Neural cell (in vitro differentiated cells): ENCODE measurements around the gene CEACAM5. TPM values are rescaled to one million over a fixed set of nuclear protein-coding genes. Genes with fewer than 3 reads are reported as not detected.

ENCODE experiments used
- H2AFZ ChIP-seq: fragments of 200-600, 300-800 bp; sonication (generic), shearing (Covaris generic); 2 replicates; pipeline ENCODE4 v1.6.0; 2014; ENCODE audit warnings: low read depth, mild to moderate bottlenecking, antibody characterized with exemption, low read length, moderate library complexity
- H3F3A ChIP-seq: fragments of 200-600 bp; shearing (Covaris generic); 2 replicates; pipeline ENCODE4 v1.6.1; 2016; ENCODE audit warnings: mild to moderate bottlenecking, moderate library complexity, mixed read lengths, antibody characterized with exemption, low read length; ENCODE audit not compliant: insufficient read depth, poor library complexity, severe bottlenecking
- H3K27ac ChIP-seq: fragments of 200-600, 300-800 bp; sonication (generic), shearing (Covaris generic); 2 replicates; pipeline ENCODE4 v1.5.1; 2014; ENCODE audit warnings: mild to moderate bottlenecking, low read length, moderate library complexity
- H3K27me3 ChIP-seq: fragments of 300-800, 200-600 bp; sonication (generic), shearing (Covaris generic); 2 replicates; pipeline ENCODE4 v1.6.0; 2014; ENCODE audit warnings: mild to moderate bottlenecking, low read depth, low read length, moderate library complexity; ENCODE audit not compliant: insufficient read depth
- H3K36me3 ChIP-seq: fragments of 300-800, 200-600 bp; sonication (generic), shearing (Covaris generic); 2 replicates; pipeline ENCODE4 v1.5.1; 2014; ENCODE audit warnings: mild to moderate bottlenecking, antibody characterized with exemption, low read length, moderate library complexity; ENCODE audit not compliant: insufficient read depth
- H3K4me2 ChIP-seq: fragments of 300-800, 200-600 bp; sonication (generic), shearing (Covaris generic); 2 replicates; pipeline ENCODE4 v1.6.0; 2014; ENCODE audit warnings: mild to moderate bottlenecking, low read length
- H3K4me3 ChIP-seq: fragments of 300-800, 200-600 bp; sonication (generic), shearing (Covaris generic); 2 replicates; pipeline ENCODE4 v1.5.1; 2014; ENCODE audit warnings: mild to moderate bottlenecking, low read length, moderate library complexity
- H3K79me2 ChIP-seq: fragments of 200-600 bp; shearing (Covaris generic); replicated peaks from 2 replicates; pipeline ENCODE4 v1.6.0; 2014; ENCODE audit warnings: mild to moderate bottlenecking, low read length, moderate library complexity; ENCODE audit not compliant: insufficient read depth
- H3K9ac ChIP-seq: fragments of 300-800, 200-600 bp; sonication (generic), shearing (Covaris generic); 2 replicates; pipeline ENCODE4 v1.6.1; 2016; ENCODE audit warnings: mild to moderate bottlenecking, low read length, mixed read lengths
- H3K9me2 ChIP-seq: fragments of 200-600 bp; shearing (Covaris generic); 2 replicates; pipeline ENCODE4 v1.6.1; 2016; ENCODE audit warnings: mild to moderate bottlenecking, low read length, mixed read lengths; ENCODE audit not compliant: insufficient read depth
- H3K9me3 ChIP-seq: fragments of 200-600, 300-800 bp; sonication (generic), shearing (Covaris generic); 2 replicates; pipeline ENCODE4 v1.6.1; 2016; ENCODE audit warnings: mild to moderate bottlenecking, mixed run types, low read length, moderate library complexity, mixed read lengths
- H4K20me1 ChIP-seq: fragments of 200-600 bp; shearing (Covaris generic); 2 replicates; pipeline ENCODE4 v1.6.1; 2016; ENCODE audit warnings: mild to moderate bottlenecking, mixed run types; ENCODE audit not compliant: insufficient read depth
- CTCF ChIP-seq: fragments of 450-650 bp; IDR thresholded peaks from 2 replicates; pipeline ENCODE4 v1.5.1; 2014; ENCODE audit warnings: antibody characterized with exemption, mild to moderate bottlenecking, moderate library complexity; ENCODE audit not compliant: poor library complexity, severe bottlenecking
- EP300 ChIP-seq: fragments of 450-650 bp; conservative IDR thresholded peaks from 2 replicates; pipeline ENCODE4 v1.6.1; 2014; ENCODE audit warnings: antibody characterized with exemption, mild to moderate bottlenecking, moderate library complexity; ENCODE audit not compliant: poor library complexity, severe bottlenecking
- EZH2 ChIP-seq: fragments of 200-600, 300-800 bp; shearing (Covaris generic), sonication (generic); IDR thresholded peaks from 2 replicates; pipeline ENCODE4 v1.6.1; 2014; ENCODE audit warnings: antibody characterized with exemption, low read length, borderline replicate concordance, mild to moderate bottlenecking; ENCODE audit not compliant: insufficient read depth, poor library complexity, severe bottlenecking
- MXI1 ChIP-seq: fragments of 450-650 bp; conservative IDR thresholded peaks from 2 replicates; pipeline ENCODE4 v1.6.1; 2014; ENCODE audit warnings: antibody characterized with exemption, mild to moderate bottlenecking; ENCODE audit not compliant: poor library complexity, severe bottlenecking
- POLR2AphosphoS5 ChIP-seq: IDR thresholded peaks from 2 replicates; pipeline ENCODE4 v1.6.1; 2012
- RAD21 ChIP-seq: fragments of 450-650 bp; conservative IDR thresholded peaks from 2 replicates; pipeline ENCODE4 v1.6.1; 2014; ENCODE audit warnings: antibody characterized with exemption, mild to moderate bottlenecking, moderate library complexity
- SMC3 ChIP-seq: fragments of 450-650 bp; conservative IDR thresholded peaks from 2 replicates; pipeline ENCODE4 v1.6.1; 2014; ENCODE audit warnings: antibody characterized with exemption, mild to moderate bottlenecking, moderate library complexity; ENCODE audit not compliant: poor library complexity
- TAF1 ChIP-seq: IDR thresholded peaks from 2 replicates; pipeline ENCODE4 v1.6.1; 2012; ENCODE audit warnings: low read depth
- polyA plus RNA-seq: library from polyadenylated mRNA; depleted of rRNA; stranded (reverse); fragments of >200 nt; gene quantifications from 2 replicates; pipeline ENCODE4 v1.2.3, GENCODE V29; 2014
- TF ChIP-seq, protein P1 (sequence below): IDR thresholded peaks from 2 replicates; pipeline ENCODE4 v1.6.1; 2012; ENCODE audit warnings: borderline replicate concordance

The CEACAM5 gene
- polyA plus RNA-seq, 1 donor from 2014 or later: not detected

DNA sequence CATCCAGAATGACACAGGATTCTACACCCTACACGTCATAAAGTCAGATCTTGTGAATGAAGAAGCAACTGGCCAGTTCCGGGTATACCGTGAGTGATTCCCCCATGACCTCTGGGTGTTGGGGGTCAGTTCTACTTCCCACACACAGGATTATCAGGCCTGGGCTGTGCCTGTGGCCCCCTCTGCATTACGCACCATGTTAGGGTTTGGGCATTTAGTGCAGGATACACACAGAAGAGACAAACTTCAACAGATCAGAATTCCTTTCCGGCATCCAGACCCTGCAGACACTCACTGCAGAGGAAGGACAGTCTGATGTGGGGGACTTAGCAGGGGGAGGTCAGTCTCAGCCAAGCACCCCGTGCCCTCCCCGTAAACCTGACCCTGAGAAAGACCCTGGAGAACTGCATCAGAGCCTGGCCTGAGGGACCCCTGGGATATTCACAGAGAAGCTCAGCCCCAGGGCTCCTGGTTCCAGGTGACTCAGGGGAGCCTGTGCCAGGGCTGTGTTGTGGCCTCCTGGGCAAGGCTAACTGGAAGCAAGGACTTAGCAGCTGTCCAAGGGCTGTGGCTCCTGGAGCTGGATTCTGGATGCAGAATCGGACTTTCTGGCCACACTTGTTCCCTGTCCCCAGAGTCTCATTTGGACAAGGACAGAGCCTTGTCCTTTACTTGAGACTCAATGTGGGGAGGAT, 1.7 kb downstream of the CEACAM5 start:
- H3K9me3 ChIP-seq: no peaks in the 10 kb centered on the region
- no peaks in the 10 kb centered on the region for H3K9me2 ChIP-seq
- no peak overlapping the region for H3K27ac ChIP-seq
- H4K20me1 ChIP-seq: no peaks in the 10 kb centered on the region
- no peaks in the 10 kb centered on the region for H3K27me3 ChIP-seq
- no peak overlapping the region for H2AFZ ChIP-seq
- H3K79me2 ChIP-seq: no peaks in the 10 kb centered on the region
- H3F3A ChIP-seq: no peaks in the 10 kb centered on the region
- no peak overlapping the region for H3K4me2 ChIP-seq
- H3K36me3 ChIP-seq: no peaks in the 10 kb centered on the region
- TF ChIP-seq SMC3: no peak
- TF ChIP-seq TAF1: no peak
- no peak for TF ChIP-seq POLR2AphosphoS5
- no peak for TF ChIP-seq EP300
- no peak for TF ChIP-seq RAD21
- TF ChIP-seq EZH2: no peak
- no peak for TF ChIP-seq MXI1
- no peak overlapping the region for H3K4me3 ChIP-seq
- no peak overlapping the region for H3K9ac ChIP-seq

DNA sequence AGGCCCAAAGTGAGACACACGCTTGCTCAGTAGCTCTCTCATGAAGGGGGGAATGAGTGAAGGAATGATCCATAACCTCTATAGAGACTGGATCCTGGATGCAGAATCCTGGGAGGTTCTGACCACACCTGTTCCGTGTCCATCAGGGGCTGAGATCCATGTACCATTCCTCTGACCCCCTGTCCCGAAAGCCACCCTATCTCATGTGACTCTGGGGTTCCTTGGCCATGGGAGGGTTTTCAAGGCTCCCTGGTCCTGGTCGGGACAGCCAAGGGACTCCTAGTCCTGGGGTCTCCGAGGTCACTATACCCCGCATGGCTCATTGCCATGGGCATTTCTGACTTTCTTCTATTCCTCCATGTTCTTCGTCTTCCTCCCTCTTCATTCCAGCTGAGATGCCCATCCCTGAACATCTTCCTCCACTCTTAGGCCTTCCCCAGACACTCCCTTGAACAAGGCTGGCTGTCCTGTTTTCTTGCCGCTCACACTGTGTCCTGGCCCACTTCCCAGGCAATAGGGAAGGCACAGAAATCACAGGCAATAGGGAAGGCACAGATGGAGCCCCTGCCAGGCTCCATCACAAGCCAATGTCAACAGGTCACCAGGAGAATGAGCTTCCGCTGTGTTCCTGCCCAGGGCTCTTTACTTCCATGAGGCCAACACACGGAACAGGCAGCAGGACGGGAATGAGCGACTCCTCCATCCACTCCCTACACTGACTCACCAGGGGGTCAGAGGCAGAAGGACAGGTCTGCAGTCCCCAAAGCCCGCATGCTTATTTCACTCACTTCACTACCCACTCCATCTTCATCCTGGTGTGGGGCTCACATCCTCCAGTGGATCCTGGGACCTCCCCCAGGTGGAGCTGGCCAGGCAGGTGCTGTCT, 3.2 kb downstream of the CEACAM5 start:
- H3K4me3 ChIP-seq: no peak overlapping the region
- no peaks in the 10 kb centered on the region for H3K36me3 ChIP-seq
- H4K20me1 ChIP-seq: no peaks in the 10 kb centered on the region
- TF ChIP-seq EZH2 (no peak), CTCF (no peak), SMC3 (no peak), MXI1 (no peak), RAD21 (no peak), POLR2AphosphoS5 (no peak)
- H3K4me2 ChIP-seq: no peak overlapping the region
- H3K9me2 ChIP-seq: no peaks in the 10 kb centered on the region
- no peaks in the 10 kb centered on the region for H3K79me2 ChIP-seq
- no peak overlapping the region for H3K27ac ChIP-seq
- H3K9ac ChIP-seq: no peak overlapping the region
- no peaks in the 10 kb centered on the region for H3K27me3 ChIP-seq
- no peaks in the 10 kb centered on the region for H3K9me3 ChIP-seq
- H2AFZ ChIP-seq: no peak overlapping the region
- H3F3A ChIP-seq: no peaks in the 10 kb centered on the region

DNA sequence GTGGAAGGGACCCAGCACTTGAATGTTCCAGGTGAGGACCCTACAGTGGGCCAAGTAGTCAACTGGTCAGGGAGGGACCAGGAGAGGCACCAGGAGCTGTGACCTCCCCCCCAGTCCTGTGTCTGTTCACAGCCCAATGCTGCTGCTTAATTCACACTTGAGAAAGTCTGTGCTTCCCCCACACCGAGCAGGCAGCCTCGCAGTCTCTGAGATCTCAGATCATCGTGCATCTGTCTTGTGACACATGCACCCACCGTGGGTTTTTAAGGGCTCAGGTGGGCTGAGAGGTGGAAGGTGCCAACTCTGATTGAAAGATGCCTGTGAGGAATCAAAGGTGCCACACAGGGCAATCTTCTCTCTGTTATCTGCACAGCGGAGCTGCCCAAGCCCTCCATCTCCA, 6.2 kb downstream of the CEACAM5 start:
- Histone ChIP-seq H3K9me3 (no peaks in the 10 kb centered on the region), H3K4me3 (no peak overlapping the region), H3K4me2 (no peak overlapping the region), H3K36me3 (no peaks in the 10 kb centered on the region), H3K79me2 (no peaks in the 10 kb centered on the region), H3K27ac (no peak overlapping the region), H4K20me1 (no peaks in the 10 kb centered on the region), H3K27me3 (no peaks in the 10 kb centered on the region), H3K9ac (no peak overlapping the region), H3K9me2 (no peaks in the 10 kb centered on the region), H2AFZ (no peak overlapping the region), H3F3A (no peaks in the 10 kb centered on the region)
- TF ChIP-seq SMC3 (no peak), CTCF (no peak), EP300 (no peak), POLR2AphosphoS5 (no peak), RAD21 (no peak), TAF1 (no peak)
- TF ChIP-seq, protein P1, sequence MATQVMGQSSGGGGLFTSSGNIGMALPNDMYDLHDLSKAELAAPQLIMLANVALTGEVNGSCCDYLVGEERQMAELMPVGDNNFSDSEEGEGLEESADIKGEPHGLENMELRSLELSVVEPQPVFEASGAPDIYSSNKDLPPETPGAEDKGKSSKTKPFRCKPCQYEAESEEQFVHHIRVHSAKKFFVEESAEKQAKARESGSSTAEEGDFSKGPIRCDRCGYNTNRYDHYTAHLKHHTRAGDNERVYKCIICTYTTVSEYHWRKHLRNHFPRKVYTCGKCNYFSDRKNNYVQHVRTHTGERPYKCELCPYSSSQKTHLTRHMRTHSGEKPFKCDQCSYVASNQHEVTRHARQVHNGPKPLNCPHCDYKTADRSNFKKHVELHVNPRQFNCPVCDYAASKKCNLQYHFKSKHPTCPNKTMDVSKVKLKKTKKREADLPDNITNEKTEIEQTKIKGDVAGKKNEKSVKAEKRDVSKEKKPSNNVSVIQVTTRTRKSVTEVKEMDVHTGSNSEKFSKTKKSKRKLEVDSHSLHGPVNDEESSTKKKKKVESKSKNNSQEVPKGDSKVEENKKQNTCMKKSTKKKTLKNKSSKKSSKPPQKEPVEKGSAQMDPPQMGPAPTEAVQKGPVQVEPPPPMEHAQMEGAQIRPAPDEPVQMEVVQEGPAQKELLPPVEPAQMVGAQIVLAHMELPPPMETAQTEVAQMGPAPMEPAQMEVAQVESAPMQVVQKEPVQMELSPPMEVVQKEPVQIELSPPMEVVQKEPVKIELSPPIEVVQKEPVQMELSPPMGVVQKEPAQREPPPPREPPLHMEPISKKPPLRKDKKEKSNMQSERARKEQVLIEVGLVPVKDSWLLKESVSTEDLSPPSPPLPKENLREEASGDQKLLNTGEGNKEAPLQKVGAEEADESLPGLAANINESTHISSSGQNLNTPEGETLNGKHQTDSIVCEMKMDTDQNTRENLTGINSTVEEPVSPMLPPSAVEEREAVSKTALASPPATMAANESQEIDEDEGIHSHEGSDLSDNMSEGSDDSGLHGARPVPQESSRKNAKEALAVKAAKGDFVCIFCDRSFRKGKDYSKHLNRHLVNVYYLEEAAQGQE: no peak
